Measurements from ENCODE around the gene UCHL3.

DNA sequence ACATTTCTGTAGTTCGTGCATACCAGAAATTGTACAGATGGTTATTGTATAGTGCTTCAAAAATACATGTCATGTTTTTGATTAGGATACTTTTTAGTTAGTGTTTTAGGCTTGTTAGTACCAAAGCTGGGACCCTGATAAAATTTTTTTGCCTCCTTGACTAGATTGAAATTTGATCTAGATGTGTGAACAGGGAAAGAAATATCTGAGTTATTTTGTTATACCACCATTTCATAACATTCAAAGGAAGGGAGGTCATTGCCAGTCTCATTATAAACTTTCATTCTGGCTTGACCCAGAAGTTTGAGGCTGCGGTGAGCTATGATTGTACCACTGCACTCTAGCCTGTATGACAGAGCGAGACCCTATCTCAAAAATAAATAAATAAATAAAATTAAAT lies 95.5 kb downstream of the UCHL3 start:
- TF ChIP-seq EP300 (IDR thresholded peaks at IDR 0.05; ENCODE audit: borderline replicate concordance in 1 of 2, control insufficient read depth in 1 of 2, low read depth in 2 of 2, low read length in 2 of 2) (no peak), RFX5 (IDR thresholded peaks at IDR 0.05; ENCODE audit: low read depth, low read length) (no peak), CTCF (IDR thresholded peaks at IDR 0.05 in 2 of 3, conservative IDR thresholded peaks at IDR 0.05 in 1 of 3; ENCODE audit: control insufficient read depth in 2 of 3, extremely low read depth in 1 of 3, insufficient read depth in 1 of 3, low read depth in 3 of 3, low read length in 3 of 3) (no peak), CHD2 (IDR thresholded peaks at IDR 0.05; ENCODE audit: borderline replicate concordance, low read depth, low read length) (no peak), NFYB (IDR thresholded peaks at IDR 0.05; ENCODE audit: insufficient read depth, low read depth, low read length) (no peak), POLR2A (IDR thresholded peaks at IDR 0.05; ENCODE audit: low read depth, low read length) (no peak), EGR1 (IDR thresholded peaks at IDR 0.05; ENCODE audit: borderline replicate concordance in 1 of 2, low read depth in 2 of 2, low read length in 2 of 2) (no peak), RCOR1 (conservative IDR thresholded peaks at IDR 0.05; ENCODE audit: low read depth, low read length) (no peak), CREB1 (IDR thresholded peaks at IDR 0.05; ENCODE audit: low read depth) (no peak), ZNF217 (IDR thresholded peaks at IDR 0.05) (no peak), CREM (IDR thresholded peaks at IDR 0.05; ENCODE audit: low read depth) (no peak), POU2F2 (IDR thresholded peaks at IDR 0.05; ENCODE audit: borderline replicate concordance, low read depth, low read length) (no peak), ZZZ3 (IDR thresholded peaks at IDR 0.05; ENCODE audit: control insufficient read depth, insufficient read length, low read depth) (no peak)
- TF ChIP-seq, protein P1, sequence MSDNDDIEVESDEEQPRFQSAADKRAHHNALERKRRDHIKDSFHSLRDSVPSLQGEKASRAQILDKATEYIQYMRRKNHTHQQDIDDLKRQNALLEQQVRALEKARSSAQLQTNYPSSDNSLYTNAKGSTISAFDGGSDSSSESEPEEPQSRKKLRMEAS (IDR thresholded peaks at IDR 0.05; ENCODE audit: low read depth, low read length), result no peak
